ENCODE measurements around the gene NSG1. TPM values are rescaled to one million over a fixed set of nuclear protein-coding genes. Genes with fewer than 3 reads are reported as not detected.

The NSG1 gene, protein sequence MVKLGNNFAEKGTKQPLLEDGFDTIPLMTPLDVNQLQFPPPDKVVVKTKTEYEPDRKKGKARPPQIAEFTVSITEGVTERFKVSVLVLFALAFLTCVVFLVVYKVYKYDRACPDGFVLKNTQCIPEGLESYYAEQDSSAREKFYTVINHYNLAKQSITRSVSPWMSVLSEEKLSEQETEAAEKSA
- total RNA-seq, result 10 to 100 TPM; 14.4 to 19.6 TPM

DNA sequence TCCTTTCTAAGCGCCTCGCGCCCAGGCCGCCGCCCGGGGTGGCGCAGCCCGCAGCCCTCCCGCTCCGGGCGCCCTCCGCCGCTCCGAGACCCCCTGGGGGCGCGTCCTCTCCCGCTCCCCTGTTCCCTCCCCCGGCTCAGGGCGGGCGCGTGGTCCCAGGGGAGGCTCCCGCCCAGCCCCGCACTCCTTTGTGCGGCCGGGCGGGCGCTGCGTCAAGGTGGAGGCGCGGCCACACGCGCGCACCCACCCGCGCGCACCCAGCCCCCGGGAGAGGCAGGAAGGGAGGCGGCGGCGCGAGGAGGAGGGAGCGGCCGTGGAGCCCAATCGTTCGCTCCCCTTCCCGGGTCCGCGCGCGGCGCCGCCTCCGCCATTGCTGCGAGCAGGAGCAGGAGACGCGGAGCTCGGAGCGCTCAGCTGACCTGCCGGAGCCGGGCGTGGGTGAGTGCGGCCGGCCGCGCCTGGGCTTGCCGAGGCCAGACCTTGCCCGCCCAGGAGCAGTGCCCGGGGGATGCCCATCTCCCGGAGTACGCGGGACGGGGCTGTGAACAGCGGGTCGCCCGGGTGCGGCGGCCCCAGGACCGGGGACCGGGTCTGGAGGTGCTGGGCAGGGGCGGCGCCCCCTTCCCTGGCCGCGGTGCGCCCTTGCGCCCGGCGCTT lies at the start of gene NSG1:
TSS of gene NSG1 (plus strand) at position 367 of the 657 bp plus-strand sequence. CDS start 528 bp downstream, outside the sequence.
- H3K27me3 ChIP-seq, result peaks cover 0 to 5% of the 10 kb centered on the region in 2 donors
- H3K9me3 ChIP-seq, result no peaks in the 10 kb centered on the region
- no peak for DNase-seq (ENCODE audit: low spot score)
- H3K36me3 ChIP-seq, result no peaks in the 10 kb centered on the region
- no peak within 1 kb of the TSS for H3K27ac ChIP-seq
- peaks cover 0 to 33% of the 10 kb centered on the region in 2 donors for H3K4me1 ChIP-seq
- TF ChIP-seq, protein P1, sequence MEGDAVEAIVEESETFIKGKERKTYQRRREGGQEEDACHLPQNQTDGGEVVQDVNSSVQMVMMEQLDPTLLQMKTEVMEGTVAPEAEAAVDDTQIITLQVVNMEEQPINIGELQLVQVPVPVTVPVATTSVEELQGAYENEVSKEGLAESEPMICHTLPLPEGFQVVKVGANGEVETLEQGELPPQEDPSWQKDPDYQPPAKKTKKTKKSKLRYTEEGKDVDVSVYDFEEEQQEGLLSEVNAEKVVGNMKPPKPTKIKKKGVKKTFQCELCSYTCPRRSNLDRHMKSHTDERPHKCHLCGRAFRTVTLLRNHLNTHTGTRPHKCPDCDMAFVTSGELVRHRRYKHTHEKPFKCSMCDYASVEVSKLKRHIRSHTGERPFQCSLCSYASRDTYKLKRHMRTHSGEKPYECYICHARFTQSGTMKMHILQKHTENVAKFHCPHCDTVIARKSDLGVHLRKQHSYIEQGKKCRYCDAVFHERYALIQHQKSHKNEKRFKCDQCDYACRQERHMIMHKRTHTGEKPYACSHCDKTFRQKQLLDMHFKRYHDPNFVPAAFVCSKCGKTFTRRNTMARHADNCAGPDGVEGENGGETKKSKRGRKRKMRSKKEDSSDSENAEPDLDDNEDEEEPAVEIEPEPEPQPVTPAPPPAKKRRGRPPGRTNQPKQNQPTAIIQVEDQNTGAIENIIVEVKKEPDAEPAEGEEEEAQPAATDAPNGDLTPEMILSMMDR (IDR thresholded peaks at IDR 0.05), result no peak
- H3K4me3 ChIP-seq, result peak within 1 kb of the TSS; percentile 20 to 61

DNA sequence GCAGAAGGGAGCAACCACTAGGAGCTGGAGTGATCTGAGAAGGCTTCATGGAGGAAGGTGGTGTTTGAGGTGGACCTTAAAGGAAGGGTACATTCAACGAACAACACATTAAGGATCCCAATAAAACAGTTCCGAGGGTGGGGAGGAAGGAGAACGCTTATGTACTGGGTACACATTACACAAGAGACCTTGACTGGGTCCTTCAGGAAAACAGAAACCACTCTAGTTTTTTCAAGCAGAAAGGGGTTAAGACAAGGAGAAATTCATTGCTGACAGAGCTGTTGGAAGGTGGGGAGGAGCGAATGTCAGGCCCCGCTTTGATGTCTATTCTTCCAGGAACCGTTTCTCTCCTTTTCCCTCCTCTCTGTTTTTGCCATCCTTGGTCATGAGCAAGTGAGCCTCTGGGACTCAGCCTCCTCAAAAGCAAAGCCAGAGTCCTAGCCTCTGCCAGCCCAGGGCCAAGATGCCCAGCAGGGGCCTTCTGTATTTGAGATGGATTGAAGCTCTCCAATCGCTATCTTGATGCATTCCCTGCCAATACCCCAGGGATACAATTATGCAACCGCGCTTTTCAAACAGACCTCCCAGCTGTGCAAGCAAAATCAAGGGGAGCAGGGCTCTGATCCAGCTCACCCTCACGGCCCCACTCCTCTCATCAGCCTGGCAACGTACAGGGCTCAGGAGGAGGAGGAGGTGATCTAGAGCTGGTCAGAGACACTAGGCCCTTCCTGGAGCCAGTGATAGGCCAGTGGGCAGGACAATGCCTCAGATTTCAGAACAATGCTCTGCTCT lies 48.5 kb upstream of the NSG1 start:
- DNase-seq (ENCODE audit: low spot score), result no peak
- H3K4me1 ChIP-seq, result peaks cover 0 to 13% of the 10 kb centered on the region in 2 donors
- no peaks in the 10 kb centered on the region for H3K27me3 ChIP-seq
- H3K9me3 ChIP-seq, result no peaks in the 10 kb centered on the region
- no peak overlapping the region for H3K4me3 ChIP-seq
- no peak overlapping the region for H3K27ac ChIP-seq
- H3K36me3 ChIP-seq, result no peaks in the 10 kb centered on the region
- TF ChIP-seq, protein P1 (IDR thresholded peaks at IDR 0.05), result no peak

DNA sequence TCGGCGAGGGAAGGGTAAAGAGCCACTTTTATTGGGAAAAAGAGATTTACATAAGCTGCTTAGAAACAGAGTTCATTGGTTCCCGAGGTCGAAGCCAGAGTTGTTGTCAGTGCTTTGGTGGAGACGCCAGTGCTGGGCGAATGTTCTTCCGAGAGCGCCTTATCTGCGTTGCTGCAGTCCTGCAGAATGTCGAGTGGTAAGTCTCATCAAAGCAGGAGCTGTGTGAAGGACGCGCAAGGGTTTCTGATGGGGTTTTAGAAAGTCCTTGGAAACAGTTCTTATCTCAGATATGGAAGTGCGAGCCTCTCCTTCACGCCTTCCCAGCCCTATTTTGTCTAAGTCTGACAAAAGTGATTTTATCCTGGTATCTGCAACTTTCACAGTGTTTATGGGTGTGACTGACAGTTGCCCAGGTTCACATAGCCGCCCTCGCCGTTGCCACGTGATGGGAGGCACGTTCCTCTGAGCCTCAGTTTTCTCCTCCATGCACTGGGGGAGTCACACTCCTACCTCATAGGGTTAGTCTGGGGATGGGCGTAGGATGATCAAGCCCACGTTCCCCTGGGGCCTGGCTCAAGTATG lies 47.3 kb upstream of the NSG1 start:
- TF ChIP-seq, protein P1 (IDR thresholded peaks at IDR 0.05), result no peak
- DNase-seq (ENCODE audit: low spot score), result no peak
- H3K36me3 ChIP-seq, result no peaks in the 10 kb centered on the region
- H3K27me3 ChIP-seq, result no peaks in the 10 kb centered on the region
- peaks cover 0 to 13% of the 10 kb centered on the region in 2 donors for H3K4me1 ChIP-seq
- no peak overlapping the region for H3K27ac ChIP-seq
- no peaks in the 10 kb centered on the region for H3K9me3 ChIP-seq
- H3K4me3 ChIP-seq, result no peak overlapping the region

DNA sequence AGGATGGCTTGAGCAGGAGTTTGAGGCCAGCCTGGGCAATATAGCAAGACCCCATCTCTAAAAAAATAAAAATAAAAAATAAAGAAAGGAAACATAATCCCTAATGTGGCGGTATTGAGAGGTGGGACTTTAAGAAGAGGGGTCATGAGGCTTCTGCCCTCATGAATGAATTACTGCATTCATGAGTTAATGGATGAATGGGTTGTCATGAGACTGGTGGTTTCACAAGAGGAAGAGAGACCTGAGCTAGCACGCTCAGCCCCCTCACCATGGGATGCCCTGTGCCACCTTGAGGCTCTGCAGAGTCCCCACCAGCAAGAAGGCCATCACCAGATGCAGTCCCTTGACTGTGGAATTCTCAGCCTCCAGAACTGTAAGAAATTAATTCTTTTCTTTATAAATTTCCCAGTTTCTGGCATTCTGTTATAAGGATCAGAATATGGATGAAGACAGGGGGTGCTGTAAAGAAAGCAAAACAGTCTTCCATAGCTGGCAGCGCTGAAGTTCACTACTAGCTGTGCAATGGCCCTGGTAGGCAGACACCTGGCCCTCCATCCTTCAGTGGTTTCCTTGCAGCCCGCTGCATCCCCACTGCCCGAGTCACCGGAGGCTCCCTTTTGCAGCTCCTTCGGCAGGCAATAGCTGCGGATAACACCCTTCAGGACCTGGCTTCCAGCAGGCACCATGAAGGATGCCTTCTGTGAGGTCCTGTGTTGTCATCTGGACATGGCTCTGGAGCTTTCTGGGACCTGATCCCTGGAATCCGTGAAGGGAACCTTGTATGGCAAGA lies 44.8 kb upstream of the NSG1 start:
- Histone ChIP-seq H3K36me3 (no peaks in the 10 kb centered on the region), H3K4me1 (peaks cover 0 to 13% of the 10 kb centered on the region in 2 donors), H3K9me3 (no peaks in the 10 kb centered on the region), H3K4me3 (no peak overlapping the region), H3K27me3 (no peaks in the 10 kb centered on the region), H3K27ac (no peak overlapping the region)
- TF ChIP-seq, protein P1 (IDR thresholded peaks at IDR 0.05), result no peak
- no peak for DNase-seq (ENCODE audit: low spot score)

DNA sequence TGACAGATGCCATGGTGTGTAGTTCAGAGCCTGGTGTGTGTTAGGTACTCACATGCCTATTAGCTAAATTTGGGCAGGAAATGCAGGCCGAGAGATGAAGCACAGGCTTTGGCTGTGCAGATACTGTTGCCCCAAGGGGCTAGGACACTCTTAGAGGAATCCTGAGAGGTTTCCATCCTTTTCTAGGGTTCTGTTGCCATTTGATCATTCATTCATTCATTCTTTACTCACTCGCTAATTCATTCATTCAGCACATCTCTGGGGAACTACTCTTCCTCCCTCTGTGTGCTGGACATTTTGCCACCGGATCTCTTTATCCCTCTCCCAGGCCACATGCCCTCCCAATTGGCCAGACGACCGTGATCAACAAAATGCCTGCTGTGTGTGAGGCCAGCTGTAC lies 43.9 kb upstream of the NSG1 start:
- Histone ChIP-seq H3K4me1 (peaks cover 0 to 13% of the 10 kb centered on the region in 2 donors), H3K27ac (no peak overlapping the region), H3K4me3 (no peak overlapping the region), H3K36me3 (no peaks in the 10 kb centered on the region), H3K9me3 (no peaks in the 10 kb centered on the region), H3K27me3 (no peaks in the 10 kb centered on the region)
- DNase-seq (ENCODE audit: low spot score), result no peak
- TF ChIP-seq, protein P1 (IDR thresholded peaks at IDR 0.05), result no peak

All from right atrium auricular region (tissue), 2 donors.